ENCODE data around the gene TMED7.

Gene TMED7

GRCh38 chr5:115621365-115621900 is 4.4 kb downstream of the TMED7 start:
- TF ChIP-seq CTCF (IDR thresholded peaks at IDR 0.05; ENCODE audit: control extremely low read depth, extremely low read depth, low read depth, missing control alignments) = no peak
- CTCF ChIA-PET = no interaction called here
- POLR2A ChIA-PET = no interaction called here
- DNase-seq (ENCODE audit: extremely low spot score) = no peak

- ChIA-PET POLR2A (interaction anchor here (1.1 kb wide), 1 partner anchor 8 kb away, joined by 4 read pairs; no protein-coding TSS in a partner anchor), CTCF (interaction anchor here (1.0 to 4.5 kb wide), 4 partner anchors 8 to 308 kb away, joined by 3 to 27 read pairs (median 12); no protein-coding TSS in a partner anchor)
- no peak for TF ChIP-seq CTCF (IDR thresholded peaks at IDR 0.05; ENCODE audit: control extremely low read depth, extremely low read depth, low read depth, missing control alignments)
- DNase-seq (ENCODE audit: extremely low spot score) = no peak
These were observed 8.9 kb downstream of the TMED7 start for GRCh38 chr5:115616892-115617291.

- TF ChIP-seq CTCF (IDR thresholded peaks at IDR 0.05; ENCODE audit: control extremely low read depth, extremely low read depth, low read depth, missing control alignments) = no peak
- DNase-seq (ENCODE audit: extremely low spot score) = no peak
- POLR2A ChIA-PET = interaction anchor here (1.1 kb wide), 1 partner anchor 8 kb away, joined by 4 read pairs; no protein-coding TSS in a partner anchor
- CTCF ChIA-PET = interaction anchor here (0.9 to 4.5 kb wide), 5 partner anchors 8 to 307 kb away, joined by 3 to 27 read pairs (median 6); no protein-coding TSS in a partner anchor
These were observed 9.4 kb downstream of the TMED7 start for GRCh38 chr5:115616472-115616871.

GRCh38 chr5:115611873-115612272 is 14.0 kb downstream of the TMED7 start:
- ChIA-PET CTCF (no interaction called here), POLR2A (no interaction called here)
- no peak for DNase-seq (ENCODE audit: extremely low spot score)
- TF ChIP-seq CTCF (IDR thresholded peaks at IDR 0.05; ENCODE audit: control extremely low read depth, extremely low read depth, low read depth, missing control alignments) = no peak

- no peak for TF ChIP-seq CTCF (IDR thresholded peaks at IDR 0.05; ENCODE audit: control extremely low read depth, extremely low read depth, low read depth, missing control alignments)
- ChIA-PET CTCF (interaction anchor here (1.2 to 3.1 kb wide), 2 partner anchors 15 to 17 kb away, joined by 4 to 14 read pairs; no protein-coding TSS in a partner anchor), POLR2A (no interaction called here)
- no peak for DNase-seq (ENCODE audit: extremely low spot score)
These were observed 17.9 kb downstream of the TMED7 start for GRCh38 chr5:115607935-115608334.

- no peak for TF ChIP-seq CTCF (IDR thresholded peaks at IDR 0.05; ENCODE audit: control extremely low read depth, extremely low read depth, low read depth, missing control alignments)
- DNase-seq (ENCODE audit: extremely low spot score) = no peak
- ChIA-PET CTCF (interaction anchor here (1.1 to 2.7 kb wide), 3 partner anchors 11 to 21 kb away, joined by 3 to 19 read pairs (median 4); no protein-coding TSS in a partner anchor), POLR2A (no interaction called here)
These were observed 20.4 kb downstream of the TMED7 start for GRCh38 chr5:115605436-115605835.
